ENCODE results near the gene DLG2. TPM values are rescaled to one million over a fixed set of nuclear protein-coding genes. Genes with fewer than 3 reads are reported as not detected.

The DLG2 gene
- total RNA-seq, 2 experiments from 2014 or later, result 6.9 to 8.2 TPM

DNA sequence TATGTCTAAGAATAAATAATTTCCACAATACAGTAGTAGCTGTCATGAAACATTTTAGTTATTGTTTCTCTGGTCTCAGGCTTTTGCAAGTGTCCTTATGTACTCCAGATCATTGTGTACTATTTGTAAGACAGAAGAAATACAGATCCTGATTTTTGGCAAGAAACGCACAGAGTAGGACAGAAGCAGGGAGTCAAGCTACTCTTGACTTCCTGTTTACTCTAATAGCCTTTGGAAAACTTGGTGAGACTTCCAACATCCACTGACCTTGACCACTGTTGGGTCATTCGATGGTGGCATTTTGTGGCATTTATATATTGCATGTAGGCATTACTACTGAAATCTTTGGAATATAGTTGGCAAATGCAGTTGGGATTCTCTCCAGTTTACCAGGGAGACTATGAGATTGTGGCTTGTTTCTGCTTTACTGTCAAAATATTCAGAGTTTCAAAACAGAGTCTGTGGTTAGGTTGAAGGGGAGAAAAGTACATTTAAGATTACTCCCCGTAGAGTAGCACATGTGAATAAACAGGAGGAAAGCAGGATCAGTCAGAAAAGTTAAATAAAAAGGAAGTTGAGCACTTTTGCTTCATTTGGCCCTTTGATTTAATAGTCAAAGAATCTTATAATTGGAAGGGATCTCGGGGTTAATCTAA is 1614.8 kb downstream of the DLG2 start:
- Histone ChIP-seq H3K36me3 (ENCODE audit: insufficient read depth, low read length) (no peaks in the 10 kb centered on the region), H3K9me2 (ENCODE audit: insufficient read depth, low read length) (no peaks in the 10 kb centered on the region), H3K9me3 (ENCODE audit: low read length) (no peaks in the 10 kb centered on the region), H4K20me1 (ENCODE audit: insufficient read depth, low read length) (no peaks in the 10 kb centered on the region), H3K4me2 (ENCODE audit: low read length) (no peak overlapping the region), H3K4me3 (ENCODE audit: low read depth, low read length, poor library complexity, severe bottlenecking) (no peak overlapping the region), H3K27ac (ENCODE audit: low read depth, low read length, poor library complexity, severe bottlenecking) (no peak overlapping the region), H3K79me2 (ENCODE audit: insufficient read depth, low read depth, low read length) (no peaks in the 10 kb centered on the region), H3K4me1 (ENCODE audit: insufficient read depth, low read length, poor library complexity, severe bottlenecking) (no peaks in the 10 kb centered on the region), H2AFZ (ENCODE audit: low read length) (no peak overlapping the region)
- ChIA-PET CTCF (ENCODE audit: unreplicated experiment) (no interaction called here), POLR2A (no interaction called here)
- no TSS peak for BruUV-seq (replicated peaks)
- no peak for TF ChIP-seq EZH2phosphoT487 (IDR thresholded peaks at IDR 0.05; ENCODE audit: borderline replicate concordance, low read depth, low read length)
- TF ChIP-seq, protein P1, sequence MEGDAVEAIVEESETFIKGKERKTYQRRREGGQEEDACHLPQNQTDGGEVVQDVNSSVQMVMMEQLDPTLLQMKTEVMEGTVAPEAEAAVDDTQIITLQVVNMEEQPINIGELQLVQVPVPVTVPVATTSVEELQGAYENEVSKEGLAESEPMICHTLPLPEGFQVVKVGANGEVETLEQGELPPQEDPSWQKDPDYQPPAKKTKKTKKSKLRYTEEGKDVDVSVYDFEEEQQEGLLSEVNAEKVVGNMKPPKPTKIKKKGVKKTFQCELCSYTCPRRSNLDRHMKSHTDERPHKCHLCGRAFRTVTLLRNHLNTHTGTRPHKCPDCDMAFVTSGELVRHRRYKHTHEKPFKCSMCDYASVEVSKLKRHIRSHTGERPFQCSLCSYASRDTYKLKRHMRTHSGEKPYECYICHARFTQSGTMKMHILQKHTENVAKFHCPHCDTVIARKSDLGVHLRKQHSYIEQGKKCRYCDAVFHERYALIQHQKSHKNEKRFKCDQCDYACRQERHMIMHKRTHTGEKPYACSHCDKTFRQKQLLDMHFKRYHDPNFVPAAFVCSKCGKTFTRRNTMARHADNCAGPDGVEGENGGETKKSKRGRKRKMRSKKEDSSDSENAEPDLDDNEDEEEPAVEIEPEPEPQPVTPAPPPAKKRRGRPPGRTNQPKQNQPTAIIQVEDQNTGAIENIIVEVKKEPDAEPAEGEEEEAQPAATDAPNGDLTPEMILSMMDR (conservative IDR thresholded peaks at IDR 0.05; ENCODE audit: low read length), result no peak
- intact Hi-C loops (cut with micrococcal nuclease; ENCODE audit: unreplicated experiment), result no loop called here
- DNase-seq (ENCODE audit: low spot score), result no peak

DNA sequence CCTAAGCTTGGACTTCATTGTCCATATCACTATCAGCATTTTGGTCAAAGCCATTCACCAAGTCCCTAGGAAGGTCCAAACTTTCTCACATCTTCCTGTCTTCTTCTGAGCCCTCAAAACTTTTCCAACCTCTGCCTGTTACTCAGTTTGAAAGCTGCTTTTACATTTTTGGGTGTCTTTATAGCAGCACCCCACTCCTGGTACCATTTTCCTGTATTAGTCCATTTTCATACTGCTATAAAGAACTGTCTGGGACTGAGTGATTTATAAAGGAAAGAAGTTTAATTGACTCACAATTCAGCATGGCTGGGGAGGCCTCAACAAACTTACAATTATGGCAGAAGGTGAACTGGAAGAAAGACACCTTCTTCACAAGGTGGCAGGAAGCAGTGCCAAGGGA is 1624.0 kb downstream of the DLG2 start:
- no peak for DNase-seq (ENCODE audit: low spot score)
- no peak overlapping the region for H2AFZ ChIP-seq (ENCODE audit: low read length)
- no peaks in the 10 kb centered on the region for H3K9me2 ChIP-seq (ENCODE audit: insufficient read depth, low read length)
- intact Hi-C loops (cut with micrococcal nuclease; ENCODE audit: unreplicated experiment), result no loop called here
- H3K36me3 ChIP-seq (ENCODE audit: insufficient read depth, low read length), result no peaks in the 10 kb centered on the region
- H3K9me3 ChIP-seq (ENCODE audit: low read length), result peaks cover 29% of the 10 kb centered on the region
- H3K79me2 ChIP-seq (ENCODE audit: insufficient read depth, low read depth, low read length), result no peaks in the 10 kb centered on the region
- no peaks in the 10 kb centered on the region for H3K4me1 ChIP-seq (ENCODE audit: insufficient read depth, low read length, poor library complexity, severe bottlenecking)
- TF ChIP-seq, protein P1 (conservative IDR thresholded peaks at IDR 0.05; ENCODE audit: low read length), result no peak
- TF ChIP-seq EZH2phosphoT487 (IDR thresholded peaks at IDR 0.05; ENCODE audit: borderline replicate concordance, low read depth, low read length), result no peak
- ChIA-PET CTCF (ENCODE audit: unreplicated experiment) (no interaction called here), POLR2A (no interaction called here)
- no peak overlapping the region for H3K27ac ChIP-seq (ENCODE audit: low read depth, low read length, poor library complexity, severe bottlenecking)
- H3K4me3 ChIP-seq (ENCODE audit: low read depth, low read length, poor library complexity, severe bottlenecking), result no peak overlapping the region
- no TSS peak for BruUV-seq (replicated peaks)
- H4K20me1 ChIP-seq (ENCODE audit: insufficient read depth, low read length), result no peaks in the 10 kb centered on the region
- H3K4me2 ChIP-seq (ENCODE audit: low read length), result no peak overlapping the region

DNA sequence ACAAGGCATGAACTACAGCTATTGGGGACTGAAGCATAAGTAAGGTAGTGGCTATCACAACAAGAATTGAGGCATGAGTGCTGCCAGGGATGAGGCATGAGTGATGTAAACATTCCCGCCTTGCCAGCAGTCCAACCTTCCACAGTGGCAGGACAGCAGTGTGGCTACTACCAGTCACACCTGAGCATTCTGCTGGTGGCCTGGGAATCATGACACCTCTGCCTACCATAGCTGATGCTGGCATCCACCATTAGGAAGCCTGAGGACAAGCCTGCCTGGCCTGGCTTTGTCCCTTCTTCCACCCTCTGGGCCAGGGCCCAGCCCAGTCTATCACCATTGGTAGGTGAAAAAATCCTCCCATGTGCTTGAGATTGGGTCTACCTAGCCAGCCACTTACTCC is 1628.2 kb downstream of the DLG2 start:
- Histone ChIP-seq H3K4me1 (ENCODE audit: insufficient read depth, low read length, poor library complexity, severe bottlenecking) (no peaks in the 10 kb centered on the region), H3K27ac (ENCODE audit: low read depth, low read length, poor library complexity, severe bottlenecking) (no peak overlapping the region), H3K79me2 (ENCODE audit: insufficient read depth, low read depth, low read length) (no peaks in the 10 kb centered on the region), H2AFZ (ENCODE audit: low read length) (no peak overlapping the region), H3K36me3 (ENCODE audit: insufficient read depth, low read length) (no peaks in the 10 kb centered on the region), H4K20me1 (ENCODE audit: insufficient read depth, low read length) (no peaks in the 10 kb centered on the region), H3K9me2 (ENCODE audit: insufficient read depth, low read length) (no peaks in the 10 kb centered on the region), H3K4me2 (ENCODE audit: low read length) (no peak overlapping the region), H3K4me3 (ENCODE audit: low read depth, low read length, poor library complexity, severe bottlenecking) (no peak overlapping the region), H3K9me3 (ENCODE audit: low read length) (peaks cover 24% of the 10 kb centered on the region)
- POLR2A ChIA-PET, result no interaction called here
- CTCF ChIA-PET (ENCODE audit: unreplicated experiment), result no interaction called here
- DNase-seq (ENCODE audit: low spot score), result no peak
- no TSS peak for BruUV-seq (replicated peaks)
- intact Hi-C loops (cut with micrococcal nuclease; ENCODE audit: unreplicated experiment), result no loop called here
- no peak for TF ChIP-seq EZH2phosphoT487 (IDR thresholded peaks at IDR 0.05; ENCODE audit: borderline replicate concordance, low read depth, low read length)
- TF ChIP-seq, protein P1 (conservative IDR thresholded peaks at IDR 0.05; ENCODE audit: low read length), result no peak
